A549 (cell line): Measurements from ENCODE around the gene PTCD1. TPM values are rescaled to one million over a fixed set of nuclear protein-coding genes. Genes with fewer than 3 reads are reported as not detected.
A peak's percentile ranks its signal among the peaks of the same experiment; 100 is the strongest.

ENCODE experiments used
- BCL3 ChIP-seq: fragments of >200 bp; sonication (Bioruptor Twin); formaldehyde crosslinking; IDR thresholded peaks from 3 replicates; pipeline ENCODE4 v1.6.1; 2016
- BHLHE40 ChIP-seq: IDR thresholded peaks from 2 replicates; pipeline ENCODE4 v1.6.1; 2012; ENCODE audit warnings: low read depth, low read length, inconsistent platforms
- CBX2 ChIP-seq: fragments of 200-600 bp; sonication (generic); IDR thresholded peaks from 2 replicates; pipeline ENCODE4 v1.6.1; 2016; ENCODE audit warnings: low read depth, mild to moderate bottlenecking, borderline replicate concordance
- CBX8 ChIP-seq: fragments of 200-600 bp; sonication (generic); IDR thresholded peaks from 2 replicates; pipeline ENCODE4 v1.6.1; 2016
- CHD2 ChIP-seq: fragments of 150-350 bp; IDR thresholded peaks from 2 replicates; pipeline ENCODE4 v1.6.1; 2014; ENCODE audit warnings: low read length; ENCODE audit not compliant: partially characterized antibody
- CHD4 ChIP-seq: fragments of 200-600 bp; sonication (generic); IDR thresholded peaks from 2 replicates; pipeline ENCODE4 v1.6.1; 2016; ENCODE audit warnings: antibody characterized with exemption, mild to moderate bottlenecking, borderline replicate concordance
- E2F6 ChIP-seq: IDR thresholded peaks from 2 replicates; pipeline ENCODE4 v1.6.1; 2012; ENCODE audit warnings: low read depth, borderline replicate concordance
- EHF ChIP-seq: fragments of 250-450 bp; sonication (Bioruptor Pico); IDR thresholded peaks from 2 replicates; pipeline ENCODE4 v1.5.0; 2020; ENCODE audit warnings: mild to moderate bottlenecking
- EHMT2 ChIP-seq: fragments of 200-600 bp; sonication (generic); IDR thresholded peaks from 2 replicates; pipeline ENCODE4 v1.6.1; 2016; ENCODE audit warnings: antibody characterized with exemption, low read depth, mild to moderate bottlenecking, moderate library complexity
- ELK1 ChIP-seq: fragments of 150-350 bp; IDR thresholded peaks from 2 replicates; pipeline ENCODE4 v1.6.1; 2014; ENCODE audit warnings: low read depth, mild to moderate bottlenecking, low read length
- FOSB ChIP-seq: fragments of 250-450 bp; sonication (Bioruptor Pico); IDR thresholded peaks from 2 replicates; pipeline ENCODE4 v1.5.0; 2020; ENCODE audit warnings: mild to moderate bottlenecking, moderate library complexity
- FOSL2 ChIP-seq, 2 experiments: fragments of 450-650 bp in 1 of 2; fragments of >200 bp in 1 of 2; sonication (Bioruptor Twin) in 1 of 2; formaldehyde crosslinking; IDR thresholded peaks; 2 replicates each; pipeline versions ENCODE4 v1.5.0 to v1.6.1; 2016 to 2020; ENCODE audit warnings: mild to moderate bottlenecking in 1 of 2, moderate library complexity in 1 of 2
- HDAC2 ChIP-seq: fragments of 200-600 bp; sonication (generic); IDR thresholded peaks from 2 replicates; pipeline ENCODE4 v1.6.1; 2016
- HOXA7 ChIP-seq: fragments of 250-450 bp; sonication (Bioruptor Pico); IDR thresholded peaks from 2 replicates; pipeline ENCODE4 v1.5.0; 2020; ENCODE audit warnings: mild to moderate bottlenecking, moderate library complexity
- HOXB13 ChIP-seq: fragments of 250-450 bp; sonication (Bioruptor Pico); IDR thresholded peaks from 2 replicates; pipeline ENCODE4 v1.5.0; 2020; ENCODE audit warnings: low read depth, mild to moderate bottlenecking, moderate library complexity
- KDM1A ChIP-seq: fragments of 200-600 bp; sonication (generic); IDR thresholded peaks from 2 replicates; pipeline ENCODE4 v1.6.1; 2016; ENCODE audit warnings: low read depth, mild to moderate bottlenecking
- KDM5A ChIP-seq: fragments of 200-600 bp; sonication (generic); IDR thresholded peaks from 2 replicates; pipeline ENCODE4 v1.6.1; 2016; ENCODE audit warnings: antibody characterized with exemption, mild to moderate bottlenecking
- MAZ ChIP-seq: fragments of 150-350 bp; IDR thresholded peaks from 2 replicates; pipeline ENCODE4 v1.6.1; 2014; ENCODE audit warnings: antibody characterized with exemption, low read depth, low read length, borderline replicate concordance
- MYC ChIP-seq: IDR thresholded peaks from 2 replicates; pipeline ENCODE4 v1.6.1; 2012; ENCODE audit warnings: mild to moderate bottlenecking, inconsistent platforms, low read length, improper control_type of control experiment, borderline replicate concordance
- NFE2L2 ChIP-seq: fragments of 150-350 bp; conservative IDR thresholded peaks from 2 replicates; pipeline ENCODE4 v1.6.1; 2014; ENCODE audit warnings: low read length
- NPAS2 ChIP-seq: fragments of 250-450 bp; sonication (Bioruptor Pico); IDR thresholded peaks from 2 replicates; pipeline ENCODE4 v1.8.0; 2022; ENCODE audit warnings: mild to moderate bottlenecking, moderate library complexity, borderline replicate concordance
- PHF8 ChIP-seq: fragments of 200-600 bp; sonication (generic); IDR thresholded peaks from 2 replicates; pipeline ENCODE4 v1.6.1; 2016; ENCODE audit warnings: low read depth, mild to moderate bottlenecking, antibody characterized with exemption, moderate library complexity, borderline replicate concordance
- POLR2A ChIP-seq: IDR thresholded peaks from 2 replicates; pipeline ENCODE4 v1.6.1; 2012; ENCODE audit warnings: mild to moderate bottlenecking, low read length
- REST ChIP-seq: fragments of 200-600 bp; sonication (generic); IDR thresholded peaks from 2 replicates; pipeline ENCODE4 v1.6.1; 2016; ENCODE audit warnings: antibody characterized with exemption, mild to moderate bottlenecking, moderate library complexity
- RNF2 ChIP-seq: fragments of 200-600 bp; sonication (generic); IDR thresholded peaks from 2 replicates; pipeline ENCODE4 v1.6.1; 2016; ENCODE audit warnings: low read depth, mild to moderate bottlenecking, antibody characterized with exemption, moderate library complexity, borderline replicate concordance
- TP53 ChIP-seq: fragments of 250-450 bp; sonication (Bioruptor Pico); IDR thresholded peaks from 2 replicates; pipeline ENCODE4 v1.5.0; 2021; ENCODE audit warnings: mild to moderate bottlenecking, moderate library complexity
- ZC3H11A ChIP-seq: fragments of 450-650 bp; IDR thresholded peaks from 2 replicates; pipeline ENCODE4 v1.6.1; 2014; ENCODE audit warnings: antibody characterized with exemption, mild to moderate bottlenecking
- ZFP36 ChIP-seq: fragments of 450-650 bp; IDR thresholded peaks from 2 replicates; pipeline ENCODE4 v1.6.1; 2014; ENCODE audit warnings: borderline replicate concordance; ENCODE audit not compliant: partially characterized antibody
- ZSCAN20 ChIP-seq: fragments of 250-450 bp; sonication (Bioruptor Pico); IDR thresholded peaks from 2 replicates; pipeline ENCODE4 v1.8.0; 2022; ENCODE audit warnings: mild to moderate bottlenecking, moderate library complexity
- polyA plus RNA-seq, 4 experiments: library from polyadenylated mRNA; depleted of rRNA in 3 of 4; stranded (reverse); fragments of >200 nt; fragmentation: RNase III in 1 of 4; extraction: RNeasy Plus Mini Kit Qiagen cat#74134 plus additional on column Dnase treatment in 1 of 4; gene quantifications; 2 replicates in 3 of 4; 3 replicates in 1 of 4; pipeline ENCODE4 v1.2.3, GENCODE V29; 2011 to 2017
- TF ChIP-seq, protein P1 (sequence below): fragments of >200 bp; sonication (Bioruptor Twin); formaldehyde crosslinking; IDR thresholded peaks from 3 replicates; pipeline ENCODE4 v1.5.1; 2016

Gene PTCD1
- polyA plus RNA-seq, 2 of the 4 experiments (the other 2 are of a cell fraction): 3.9 to 5.4 TPM

GRCh38 chr7:99408379-99409191, 30.0 kb downstream of the PTCD1 start, which contains the start of the genes BUD31 and PDAP1 (continued):
- TF ChIP-seq MAZ (no peak), CHD2 (no peak), EHMT2 (no peak), ZSCAN20 (no peak), KDM1A (no peak), CBX8 (no peak), HOXB13 (CRISPR knock-in tag) (no peak), RNF2 (no peak), NPAS2 (CRISPR knock-in tag) (no peak), NFE2L2 (no peak), CHD4 (no peak), EHF (0 out of 2 replicates have a peak, but pooled peaks have one; percentile 6), POLR2A (peak; percentile 86), HDAC2 (no peak), CBX2 (no peak), HOXA7 (no peak), FOSB (CRISPR knock-in tag) (no peak), ZFP36 (no peak), REST (no peak), KDM5A (no peak), FOSL2 (IDR thresholded peaks at IDR 0.05) (no peak), FOSL2 (CRISPR knock-in tag; IDR thresholded peaks at IDR 0.05) (peak; percentile 85), MYC (peak; percentile 90), TP53 (CRISPR knock-in tag) (no peak), ELK1 (no peak), BCL3 (peak; percentile 73), E2F6 (no peak), ZC3H11A (no peak), BHLHE40 (no peak), PHF8 (peak; percentile 78)
- TF ChIP-seq, protein P1, sequence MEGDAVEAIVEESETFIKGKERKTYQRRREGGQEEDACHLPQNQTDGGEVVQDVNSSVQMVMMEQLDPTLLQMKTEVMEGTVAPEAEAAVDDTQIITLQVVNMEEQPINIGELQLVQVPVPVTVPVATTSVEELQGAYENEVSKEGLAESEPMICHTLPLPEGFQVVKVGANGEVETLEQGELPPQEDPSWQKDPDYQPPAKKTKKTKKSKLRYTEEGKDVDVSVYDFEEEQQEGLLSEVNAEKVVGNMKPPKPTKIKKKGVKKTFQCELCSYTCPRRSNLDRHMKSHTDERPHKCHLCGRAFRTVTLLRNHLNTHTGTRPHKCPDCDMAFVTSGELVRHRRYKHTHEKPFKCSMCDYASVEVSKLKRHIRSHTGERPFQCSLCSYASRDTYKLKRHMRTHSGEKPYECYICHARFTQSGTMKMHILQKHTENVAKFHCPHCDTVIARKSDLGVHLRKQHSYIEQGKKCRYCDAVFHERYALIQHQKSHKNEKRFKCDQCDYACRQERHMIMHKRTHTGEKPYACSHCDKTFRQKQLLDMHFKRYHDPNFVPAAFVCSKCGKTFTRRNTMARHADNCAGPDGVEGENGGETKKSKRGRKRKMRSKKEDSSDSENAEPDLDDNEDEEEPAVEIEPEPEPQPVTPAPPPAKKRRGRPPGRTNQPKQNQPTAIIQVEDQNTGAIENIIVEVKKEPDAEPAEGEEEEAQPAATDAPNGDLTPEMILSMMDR: no peak
